Thyroid gland (tissue), 4 donors: ENCODE results near the gene PPP3CA. TPM values are rescaled to one million over a fixed set of nuclear protein-coding genes. Genes with fewer than 3 reads are reported as not detected.

ENCODE experiments used
- DNase-seq, 2 donors: peaks; one replicate each; pipeline ENCODE4 v3.0.0-alpha.2; 2019
- H3K27ac ChIP-seq, 3 donors: fragments of 200-600 bp; sonication (generic); 1 replicate in 2 of 3; 2 replicates in 1 of 3; pipeline ENCODE4 v1.5.1; 2016 to 2019; ENCODE audit warnings: mild to moderate bottlenecking in 1 of 3, moderate library complexity in 1 of 3
- H3K27me3 ChIP-seq: fragments of 200-600 bp; sonication (generic); one replicate; pipeline ENCODE4 v1.5.1; 2019
- H3K36me3 ChIP-seq, 2 donors: fragments of 200-600 bp; sonication (generic); one replicate each; pipeline ENCODE4 v1.5.1; 2016 to 2019
- H3K4me1 ChIP-seq, 2 donors: fragments of 200-600 bp; sonication (generic); one replicate each; pipeline ENCODE4 v1.5.1; 2017 to 2019
- H3K4me3 ChIP-seq, 3 donors: fragments of 200-600 bp; sonication (generic); replicated peaks in 1 of 3; 1 replicate in 2 of 3; 2 replicates in 1 of 3; pipeline ENCODE4 v1.5.1; 2016; ENCODE audit warnings: mild to moderate bottlenecking in 1 of 3
- H3K9me3 ChIP-seq: fragments of 200-600 bp; sonication (generic); one replicate; pipeline ENCODE4 v1.5.1; 2017
- CTCF ChIP-seq, 6 experiments: fragments of 200-600 bp in 3 of 6; fragments of 450-650 bp in 3 of 6; sonication (generic) in 3 of 6; IDR thresholded peaks; one replicate each; pipeline ENCODE4 v1.5.1; 2016 to 2019; ENCODE audit warnings: antibody characterized with exemption in 6 of 6, mild to moderate bottlenecking in 2 of 6, inconsistent platforms in 1 of 6, moderate library complexity in 1 of 6
- POLR2A ChIP-seq, 2 donors: fragments of 450-650 bp; IDR thresholded peaks; one replicate each; pipeline ENCODE4 v1.6.1; 2017; ENCODE audit warnings: antibody characterized with exemption in 2 of 2, mild to moderate bottlenecking in 2 of 2, moderate library complexity in 1 of 2
- WGBS, 2 donors: methylation state at CpG; one replicate each; pipeline ENCODE4 v1.1.5; 2017; 5-methylcytosine and 5-hydroxymethylcytosine counted together
- intact Hi-C: fragments of 100-400 bp; cut with DNase I; formaldehyde crosslinking; loops from one replicate; pipeline ENCODE4 v1.15.1; 2023
- total RNA-seq, 4 donors: library from RNA; depleted of rRNA; stranded (reverse); fragments of >200 nt; gene quantifications; one replicate each; pipeline ENCODE4 v1.2.3, GENCODE V29; 2016

PPP3CA gene
- total RNA-seq, 4 donors from 2014 or later = 31.6 to 45.8 (median 34.4) TPM

DNA sequence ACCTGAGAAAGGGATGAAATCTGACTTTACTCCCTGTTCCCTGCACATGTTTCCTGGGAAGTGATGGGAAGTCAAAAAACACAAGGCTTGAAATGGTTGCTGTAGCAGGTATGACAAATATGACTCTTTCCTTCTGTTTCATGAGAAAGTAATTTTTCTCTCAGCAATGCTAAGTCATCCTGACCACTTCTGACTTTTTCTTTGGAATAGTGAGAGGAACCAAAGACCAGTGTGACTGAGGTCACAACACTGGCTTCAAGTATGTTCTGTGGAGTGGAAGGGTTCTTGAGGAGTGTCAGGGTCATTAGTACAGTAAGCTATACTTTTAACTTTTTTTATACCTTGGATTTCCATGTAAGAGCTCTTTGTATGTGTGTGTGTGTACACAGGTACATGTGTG, 225.3 kb downstream of the PPP3CA start:
- TF ChIP-seq CTCF (IDR thresholded peaks at IDR 0.05) (no peak), POLR2A (IDR thresholded peaks at IDR 0.05) (no peak)
- Histone ChIP-seq H3K27ac (no peak overlapping the region), H3K4me3 (no peak overlapping the region), H3K27me3 (no peaks in the 10 kb centered on the region), H3K4me1 (no peaks in the 10 kb centered on the region), H3K36me3 (no peaks in the 10 kb centered on the region), H3K9me3 (no peaks in the 10 kb centered on the region)
- DNase-seq = no peak
- intact Hi-C loops = no loop called here

DNA sequence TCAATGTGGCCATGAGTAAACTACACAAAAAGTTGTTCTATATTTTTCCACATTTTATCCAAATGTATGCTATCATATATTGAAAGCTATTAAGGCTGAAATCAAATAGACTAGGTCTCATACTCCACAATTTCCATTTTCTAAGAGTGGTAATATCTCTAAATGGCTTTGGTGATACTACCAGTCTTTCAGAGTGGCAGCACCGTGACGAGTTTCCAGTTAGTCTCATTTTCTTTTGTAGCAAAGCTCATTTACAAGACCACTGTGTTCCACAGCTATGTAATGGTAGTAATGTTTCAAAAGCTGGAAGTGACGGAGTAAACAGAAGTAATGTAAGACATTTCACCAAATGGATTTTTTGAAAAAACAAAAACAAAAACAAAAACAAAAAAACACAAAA, 228.2 kb downstream of the PPP3CA start:
- WGBS, 2 donors = 94 to 97% methylated on average over 3 of the region's 3 CpGs
- TF ChIP-seq CTCF (IDR thresholded peaks at IDR 0.05) (no peak), POLR2A (IDR thresholded peaks at IDR 0.05) (no peak)
- no peak for DNase-seq
- Histone ChIP-seq H3K4me3 (no peak overlapping the region), H3K27ac (no peak overlapping the region), H3K9me3 (no peaks in the 10 kb centered on the region), H3K27me3 (no peaks in the 10 kb centered on the region), H3K4me1 (peaks cover 8 to 18% of the 10 kb centered on the region in 2 donors), H3K36me3 (no peaks in the 10 kb centered on the region)
- intact Hi-C loops = no loop called here

DNA sequence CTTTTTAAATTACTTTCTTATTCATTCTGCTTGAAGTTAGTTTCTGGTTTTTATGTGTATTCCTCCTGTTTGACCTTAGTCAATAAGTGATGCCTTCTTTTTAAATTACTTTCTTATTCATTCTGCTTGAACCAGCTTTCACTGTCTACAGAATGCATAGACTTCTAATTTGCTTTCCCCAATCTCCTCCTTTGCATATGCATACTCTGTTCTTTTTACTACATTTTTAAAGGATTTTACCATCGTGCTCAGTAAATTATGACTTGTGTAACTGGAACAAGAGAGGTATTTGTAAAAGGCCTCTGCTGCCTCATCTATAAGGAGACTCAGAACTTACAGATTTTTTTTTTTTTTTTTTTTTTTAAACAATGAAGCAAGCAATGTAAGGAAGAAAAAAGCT, 228.7 kb downstream of the PPP3CA start:
- Histone ChIP-seq H3K36me3 (no peaks in the 10 kb centered on the region), H3K9me3 (no peaks in the 10 kb centered on the region), H3K27me3 (no peaks in the 10 kb centered on the region), H3K27ac (no peak overlapping the region), H3K4me1 (peaks cover 8 to 18% of the 10 kb centered on the region in 2 donors), H3K4me3 (no peak overlapping the region)
- no peak for DNase-seq
- intact Hi-C loops = no loop called here
- 78 to 85% methylated on average over 1 of the region's 1 CpG for WGBS, 2 donors
- no peak for TF ChIP-seq CTCF (IDR thresholded peaks at IDR 0.05)
- TF ChIP-seq POLR2A (IDR thresholded peaks at IDR 0.05) = no peak

DNA sequence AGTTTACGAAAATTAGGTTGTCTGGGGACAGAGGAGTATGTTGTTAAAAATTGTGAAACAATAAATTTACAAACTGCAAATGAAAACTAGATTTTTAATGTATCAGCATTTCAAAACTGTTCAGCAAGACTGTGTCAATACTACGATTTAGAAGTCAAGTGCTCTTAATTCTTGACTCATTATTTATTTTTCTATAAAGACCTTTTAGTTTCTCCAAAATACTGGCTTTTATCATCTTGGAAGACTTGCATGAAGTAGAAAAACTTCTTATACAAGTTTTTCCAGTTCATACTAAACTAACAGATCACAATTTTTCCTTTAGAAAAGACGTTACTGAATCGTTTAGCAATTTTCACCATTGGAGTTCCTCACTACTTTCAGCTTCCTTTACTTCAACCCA, 231.4 kb downstream of the PPP3CA start:
- WGBS, 2 donors = 52 to 55% methylated on average over 4 of the region's 4 CpGs
- no peak for DNase-seq
- no peaks in the 10 kb centered on the region for H3K27me3 ChIP-seq
- H3K4me1 ChIP-seq = peaks cover 8 to 18% of the 10 kb centered on the region in 2 donors
- H3K27ac ChIP-seq = no peak overlapping the region
- H3K4me3 ChIP-seq = no peak overlapping the region
- no peaks in the 10 kb centered on the region for H3K36me3 ChIP-seq
- TF ChIP-seq CTCF (IDR thresholded peaks at IDR 0.05) (no peak), POLR2A (IDR thresholded peaks at IDR 0.05) (no peak)
- H3K9me3 ChIP-seq = no peaks in the 10 kb centered on the region
- intact Hi-C loops = no loop called here

DNA sequence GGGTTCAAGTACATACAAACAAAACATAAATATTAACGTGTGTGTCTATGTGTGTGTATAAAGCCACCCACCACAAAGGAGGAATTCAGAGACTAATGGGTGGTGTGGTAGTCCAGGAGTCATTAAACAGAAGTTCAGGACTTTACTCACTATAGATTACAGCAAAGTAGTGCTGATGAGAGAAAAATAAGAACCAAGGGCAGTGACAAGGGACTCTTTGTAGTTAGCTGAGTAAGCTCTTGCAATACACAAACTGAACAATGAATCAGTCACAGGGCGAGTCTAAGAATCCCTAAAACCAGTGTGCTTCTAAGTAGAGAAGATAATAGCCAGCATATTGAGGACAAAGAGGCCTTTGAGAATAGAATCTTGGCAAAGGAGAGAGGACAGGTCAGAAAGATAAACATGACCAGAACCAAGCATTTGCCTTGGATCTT, 232.4 kb downstream of the PPP3CA start:
- intact Hi-C loops = no loop called here
- Histone ChIP-seq H3K4me3 (no peak overlapping the region), H3K27ac (no peak overlapping the region), H3K27me3 (no peaks in the 10 kb centered on the region), H3K9me3 (no peaks in the 10 kb centered on the region), H3K4me1 (peaks cover 8 to 18% of the 10 kb centered on the region in 2 donors), H3K36me3 (no peaks in the 10 kb centered on the region)
- no peak for TF ChIP-seq CTCF (IDR thresholded peaks at IDR 0.05)
- no peak for TF ChIP-seq POLR2A (IDR thresholded peaks at IDR 0.05)
- 50 to 52% methylated on average over 2 of the region's 2 CpGs for WGBS, 2 donors
- no peak for DNase-seq
